GM19455 (cell line): ENCODE results near the gene RAP2B.
A peak's percentile ranks its signal among the peaks of the same experiment; 100 is the strongest.
"Not testable (repeated sequence)": the region's sequence is repeated elsewhere in the genome, so short reads cannot be mapped to it uniquely, and the experiment has no call there.

Source experiments
- ATAC-seq: cut with Tn5 transposase; IDR thresholded peaks from one replicate; pipeline ENCODE4 v1.9.1; 2021; ENCODE audit not compliant: unreplicated experiment

Gene RAP2B

GRCh38 chr3:153161714-153162512, at the start of gene RAP2B:
TSS of gene RAP2B (plus strand) at chr3:153162226. CDS start at chr3:153162694, 468 bp downstream.
- peak; percentile 50 for ATAC-seq

- ATAC-seq, result no peak
Measured at GRCh38 chr3:153113541-153113940, 48.5 kb upstream of the RAP2B start.

- ATAC-seq, result not testable (repeated sequence)
Measured at GRCh38 chr3:153114270-153114669, 47.8 kb upstream of the RAP2B start.

GRCh38 chr3:153115326-153115725, 46.7 kb upstream of the RAP2B start:
- ATAC-seq, result no peak

- ATAC-seq, result no peak
Measured at GRCh38 chr3:153127788-153128187, 34.2 kb upstream of the RAP2B start.

GRCh38 chr3:153129426-153129825, 32.6 kb upstream of the RAP2B start:
- no peak for ATAC-seq

- ATAC-seq, result no peak
Measured at GRCh38 chr3:153129866-153130265, 32.2 kb upstream of the RAP2B start.

GRCh38 chr3:153130312-153130977, 31.6 kb upstream of the RAP2B start:
- peak; percentile 91 for ATAC-seq

GRCh38 chr3:153137626-153138025, 24.4 kb upstream of the RAP2B start:
- ATAC-seq, result peak; percentile 38

- peak; percentile 58 for ATAC-seq
Measured at GRCh38 chr3:153138276-153139210, 23.5 kb upstream of the RAP2B start.

GRCh38 chr3:153142961-153143360, 19.1 kb upstream of the RAP2B start:
- ATAC-seq, result no peak

- no peak for ATAC-seq
Measured at GRCh38 chr3:153144071-153144470, 18.0 kb upstream of the RAP2B start.

GRCh38 chr3:153144779-153145178, 17.2 kb upstream of the RAP2B start:
- no peak for ATAC-seq

- ATAC-seq, result no peak
Measured at GRCh38 chr3:153145454-153145853, 16.6 kb upstream of the RAP2B start.

GRCh38 chr3:153146191-153147053, 15.6 kb upstream of the RAP2B start:
- no peak for ATAC-seq

GRCh38 chr3:153150991-153151390, 11.0 kb upstream of the RAP2B start:
- ATAC-seq, result no peak

- not testable (repeated sequence) for ATAC-seq
Measured at GRCh38 chr3:153155786-153156185, 6.2 kb upstream of the RAP2B start.

GRCh38 chr3:153158189-153158588, 3.8 kb upstream of the RAP2B start:
- ATAC-seq, result no peak

- ATAC-seq, result no peak
Measured at GRCh38 chr3:153158961-153159735, 2.9 kb upstream of the RAP2B start.
